ES-I3 (cell line): ENCODE data around the gene PDGFB.

Source experiments
- H3K36me3 ChIP-seq: 2 replicates; pipeline ENCODE4 v1.6.1; 2013; ENCODE audit warnings: mild to moderate bottlenecking, low read length, control low read depth, moderate library complexity; ENCODE audit not compliant: insufficient read depth
- H3K4me1 ChIP-seq: 2 replicates; pipeline ENCODE4 v1.6.1; 2013; ENCODE audit warnings: mild to moderate bottlenecking, control low read depth, low read length; ENCODE audit not compliant: insufficient read depth
- H3K9ac ChIP-seq: 2 replicates; pipeline ENCODE4 v1.6.1; 2013; ENCODE audit warnings: low read depth, mild to moderate bottlenecking, low read length, moderate library complexity
- H3K9me3 ChIP-seq: 2 replicates; pipeline ENCODE4 v1.6.1; 2013; ENCODE audit warnings: mild to moderate bottlenecking, low read length, moderate library complexity; ENCODE audit not compliant: control insufficient read depth, insufficient read depth

The PDGFB gene

GRCh38 chr22:39254789-39255298 is 10.1 kb upstream of the PDGFB start:
- no peaks in the 10 kb centered on the region for H3K36me3 ChIP-seq
- H3K9ac ChIP-seq: peak overlapping the region; percentile 8; the same call in 1 of the 2 replicates
- H3K4me1 ChIP-seq: peaks cover 28% of the 10 kb centered on the region; the same call in 1 of the 2 replicates
- no peaks in the 10 kb centered on the region for H3K9me3 ChIP-seq

DNA sequence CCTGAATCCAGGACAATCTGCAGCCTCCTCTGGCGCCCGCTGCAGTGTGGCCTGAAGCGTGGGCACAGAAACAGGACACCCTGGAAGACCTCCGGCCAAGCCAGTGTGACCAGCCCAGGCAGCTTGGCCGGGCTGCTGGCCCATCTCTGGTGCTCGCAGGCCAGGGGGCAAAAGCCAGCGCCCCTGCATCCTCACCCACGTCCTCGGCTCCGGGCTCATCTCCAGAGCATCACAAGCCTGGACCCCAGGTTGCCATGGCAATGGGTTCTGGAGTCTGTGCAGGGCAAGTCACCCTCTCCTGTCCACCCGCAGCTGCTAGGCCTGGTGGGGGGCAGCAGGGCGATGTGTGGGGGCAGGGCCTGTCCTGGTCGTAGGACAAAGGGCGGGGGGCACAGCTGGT is 9.3 kb upstream of the PDGFB start:
- H3K4me1 ChIP-seq: peaks cover 32% of the 10 kb centered on the region; the same call in 1 of the 2 replicates
- no peaks in the 10 kb centered on the region for H3K36me3 ChIP-seq
- H3K9ac ChIP-seq: no peak overlapping the region
- H3K9me3 ChIP-seq: no peaks in the 10 kb centered on the region

DNA sequence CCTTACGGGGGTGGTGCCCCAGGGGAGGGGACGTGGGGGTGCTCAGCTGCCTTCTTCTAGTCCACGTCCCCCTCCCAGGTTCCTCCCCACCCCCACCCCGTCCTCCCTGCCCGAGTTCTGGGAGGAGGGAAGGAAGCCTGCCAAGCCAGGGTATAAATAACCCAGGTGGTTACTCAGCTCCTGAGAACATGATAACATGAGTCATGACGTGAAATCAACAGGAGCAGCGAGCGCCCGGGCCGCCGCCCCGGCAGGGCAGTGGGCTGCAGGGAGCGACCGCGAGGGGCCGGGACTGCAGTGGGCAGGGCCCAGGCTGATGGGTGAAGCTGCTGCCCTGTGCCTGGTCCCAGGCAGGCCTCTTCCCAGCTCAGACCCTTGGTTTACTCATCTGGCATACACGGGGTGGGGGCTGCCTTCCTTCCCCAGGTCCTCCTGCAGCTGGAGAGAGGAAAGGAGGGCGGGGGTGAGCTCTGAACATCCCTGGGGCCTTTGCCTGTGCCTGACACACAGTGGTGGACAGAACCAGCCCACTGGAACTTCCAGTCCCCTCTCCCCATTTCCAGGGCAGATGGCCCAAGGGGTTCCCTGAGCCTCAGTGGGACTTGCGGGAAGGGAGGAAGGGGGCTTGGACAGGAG is 8.8 kb upstream of the PDGFB start:
- Histone ChIP-seq H3K36me3 (no peaks in the 10 kb centered on the region), H3K9ac (no peak overlapping the region), H3K4me1 (peaks cover 32% of the 10 kb centered on the region; the same call in 1 of the 2 replicates), H3K9me3 (no peaks in the 10 kb centered on the region)

- H3K9me3 ChIP-seq: no peaks in the 10 kb centered on the region
- peaks cover 32% of the 10 kb centered on the region; the same call in 1 of the 2 replicates for H3K4me1 ChIP-seq
- no peak overlapping the region for H3K9ac ChIP-seq
- H3K36me3 ChIP-seq: no peaks in the 10 kb centered on the region
These were observed 8.0 kb upstream of the PDGFB start for GRCh38 chr22:39252461-39253434.

- Histone ChIP-seq H3K4me1 (peaks cover 32% of the 10 kb centered on the region; the same call in 1 of the 2 replicates), H3K36me3 (no peaks in the 10 kb centered on the region), H3K9me3 (no peaks in the 10 kb centered on the region), H3K9ac (no peak overlapping the region)
These were observed 7.1 kb upstream of the PDGFB start for GRCh38 chr22:39251762-39252460.

DNA sequence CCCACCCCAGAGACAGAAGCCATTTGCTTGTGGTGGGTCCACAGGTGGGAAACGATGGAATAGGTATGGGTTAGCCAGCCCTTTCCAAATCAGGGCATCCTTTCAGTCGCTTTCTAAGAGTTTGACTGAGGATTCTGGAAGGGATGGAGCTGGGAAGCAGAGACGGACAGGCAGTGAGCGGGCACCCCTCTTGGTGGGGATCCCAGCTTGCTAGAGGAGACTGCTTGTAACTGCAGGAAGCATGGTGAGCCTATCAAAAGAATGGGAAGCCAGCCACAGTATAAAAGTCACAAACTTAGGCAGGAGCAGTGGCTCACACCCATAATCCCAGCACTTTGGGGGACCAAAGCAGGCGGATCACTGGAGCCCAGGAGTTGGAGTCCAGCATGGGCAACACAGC is 6.1 kb upstream of the PDGFB start:
- Histone ChIP-seq H3K9ac (no peak overlapping the region), H3K4me1 (peaks cover 29% of the 10 kb centered on the region; the same call in 1 of the 2 replicates), H3K9me3 (no peaks in the 10 kb centered on the region), H3K36me3 (no peaks in the 10 kb centered on the region)

- H3K36me3 ChIP-seq: no peaks in the 10 kb centered on the region
- H3K9me3 ChIP-seq: no peaks in the 10 kb centered on the region
- no peak overlapping the region for H3K9ac ChIP-seq
- peaks cover 29% of the 10 kb centered on the region; the same call in 1 of the 2 replicates for H3K4me1 ChIP-seq
These were observed 5.3 kb upstream of the PDGFB start for GRCh38 chr22:39250131-39250530.

GRCh38 chr22:39249086-39249704 is 4.4 kb upstream of the PDGFB start:
- Histone ChIP-seq H3K36me3 (no peaks in the 10 kb centered on the region), H3K9me3 (no peaks in the 10 kb centered on the region), H3K4me1 (peaks cover 20% of the 10 kb centered on the region; the same call in 1 of the 2 replicates), H3K9ac (no peak overlapping the region)

DNA sequence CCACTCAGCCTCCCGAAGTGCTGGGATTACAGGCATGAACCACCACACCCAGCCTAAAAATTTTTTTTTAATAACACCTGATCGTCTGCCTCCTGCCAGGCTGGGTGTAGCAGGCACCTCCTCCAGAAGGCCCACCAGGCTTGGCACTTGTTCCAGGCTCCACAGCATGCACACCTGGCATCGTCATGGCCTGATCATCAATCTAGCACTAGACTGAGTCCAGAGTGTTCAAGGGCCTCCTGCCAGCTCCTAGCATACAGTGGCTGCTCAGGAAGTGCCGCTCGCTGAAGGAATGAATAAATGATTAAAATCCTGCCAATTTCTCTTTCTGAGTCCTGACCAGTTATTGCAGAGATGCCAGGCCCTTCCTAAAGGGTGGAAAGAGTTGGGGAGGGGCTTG is 3.5 kb upstream of the PDGFB start:
- H3K36me3 ChIP-seq: no peaks in the 10 kb centered on the region
- no peaks in the 10 kb centered on the region for H3K9me3 ChIP-seq
- peaks cover 14% of the 10 kb centered on the region; the same call in 1 of the 2 replicates for H3K4me1 ChIP-seq
- H3K9ac ChIP-seq: no peak overlapping the region

GRCh38 chr22:39247361-39247760 is 2.6 kb upstream of the PDGFB start:
- H3K9ac ChIP-seq: no peak overlapping the region
- no peaks in the 10 kb centered on the region for H3K36me3 ChIP-seq
- H3K9me3 ChIP-seq: no peaks in the 10 kb centered on the region
- peaks cover 14% of the 10 kb centered on the region; the same call in 1 of the 2 replicates for H3K4me1 ChIP-seq

DNA sequence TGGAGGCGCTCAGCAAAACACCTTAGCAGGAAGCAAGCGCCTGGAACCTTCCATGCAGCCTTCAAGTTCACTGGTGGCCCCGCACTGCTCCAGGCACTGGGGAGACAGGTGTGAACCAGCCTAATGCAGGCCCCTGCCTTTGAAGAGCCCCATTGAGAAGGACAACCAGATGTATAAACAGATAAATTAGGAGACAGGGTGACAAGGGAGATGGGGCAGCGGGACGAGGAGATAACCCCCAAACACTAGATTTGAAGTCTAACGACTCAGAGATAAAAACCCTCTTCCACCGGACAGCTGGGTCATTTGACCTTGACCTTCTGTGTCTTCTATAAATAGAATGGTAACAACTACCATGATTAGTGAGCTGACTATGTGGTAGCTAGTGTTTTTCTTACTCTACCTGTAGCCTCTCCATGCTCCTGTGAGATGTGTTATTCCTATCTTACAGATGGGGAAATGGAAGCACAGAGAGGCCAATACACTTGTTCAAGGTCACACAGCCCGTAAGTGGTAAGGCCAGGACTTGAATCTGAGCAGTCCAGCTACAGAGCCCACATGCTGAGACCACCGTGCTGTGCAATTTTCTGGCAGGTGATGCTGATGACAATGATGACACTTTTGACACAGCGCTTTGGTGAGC is 2.0 kb upstream of the PDGFB start:
- H3K9me3 ChIP-seq: no peaks in the 10 kb centered on the region
- H3K9ac ChIP-seq: no peak overlapping the region
- peaks cover 14% of the 10 kb centered on the region; the same call in 1 of the 2 replicates for H3K4me1 ChIP-seq
- H3K36me3 ChIP-seq: no peaks in the 10 kb centered on the region

- Histone ChIP-seq H3K9me3 (no peaks in the 10 kb centered on the region), H3K9ac (no peak overlapping the region), H3K4me1 (peaks cover 20% of the 10 kb centered on the region; the same call in 1 of the 2 replicates), H3K36me3 (no peaks in the 10 kb centered on the region)
These were observed 1.4 kb upstream of the PDGFB start for GRCh38 chr22:39246217-39246616.
